Upper lobe of right lung (tissue), 1 donor: ENCODE measurements around the gene ABR. TPM values are rescaled to one million over a fixed set of nuclear protein-coding genes. Genes with fewer than 3 reads are reported as not detected.

Experiments
- ATAC-seq: fragments of 200-7000 bp; cut with Tn5 transposase; one replicate; pipeline ENCODE4 v1.9.1; 2020; ENCODE audit warnings: mild to moderate bottlenecking, moderate library complexity
- DNase-seq: peaks from one replicate; pipeline ENCODE4 v3.0.0-alpha.2; 2020
- H3K27ac ChIP-seq: fragments of 200-600 bp; one replicate; pipeline ENCODE4 v1.8.0; 2022
- H3K27me3 ChIP-seq: fragments of 200-600 bp; one replicate; pipeline ENCODE4 v1.8.0; 2022; ENCODE audit warnings: mild to moderate bottlenecking
- H3K36me3 ChIP-seq: fragments of 200-600 bp; one replicate; pipeline ENCODE4 v1.8.0; 2022
- H3K4me1 ChIP-seq: fragments of 200-600 bp; one replicate; pipeline ENCODE4 v1.8.0; 2022
- H3K4me3 ChIP-seq: fragments of 200-600 bp; one replicate; pipeline ENCODE4 v1.8.0; 2022; ENCODE audit warnings: mild to moderate bottlenecking
- H3K9me3 ChIP-seq: fragments of 200-600 bp; one replicate; pipeline ENCODE4 v1.8.0; 2022
- CTCF ChIP-seq: fragments of 200-600 bp; IDR thresholded peaks from one replicate; pipeline ENCODE4 v1.8.0; 2022; ENCODE audit warnings: antibody characterized with exemption
- intact Hi-C: fragments of 100-400 bp; cut with DNase I; formaldehyde crosslinking; loops from one replicate; pipeline ENCODE4 v1.11.0; 2022
- total RNA-seq: library from RNA; stranded (reverse); fragmentation: NEBNext Ultra II Directional; extraction: Animal tissue kit (Norgen Biotek cat#: 25700); gene quantifications from one replicate; pipeline ENCODE4 v1.2.1, GENCODE V29; 2021
- donor health status: DM: no; HTN: yes; CAD: no; lungs with severe emphysema.

ABR gene
- total RNA-seq, 1 donor from 2014 or later = 185 TPM

DNA sequence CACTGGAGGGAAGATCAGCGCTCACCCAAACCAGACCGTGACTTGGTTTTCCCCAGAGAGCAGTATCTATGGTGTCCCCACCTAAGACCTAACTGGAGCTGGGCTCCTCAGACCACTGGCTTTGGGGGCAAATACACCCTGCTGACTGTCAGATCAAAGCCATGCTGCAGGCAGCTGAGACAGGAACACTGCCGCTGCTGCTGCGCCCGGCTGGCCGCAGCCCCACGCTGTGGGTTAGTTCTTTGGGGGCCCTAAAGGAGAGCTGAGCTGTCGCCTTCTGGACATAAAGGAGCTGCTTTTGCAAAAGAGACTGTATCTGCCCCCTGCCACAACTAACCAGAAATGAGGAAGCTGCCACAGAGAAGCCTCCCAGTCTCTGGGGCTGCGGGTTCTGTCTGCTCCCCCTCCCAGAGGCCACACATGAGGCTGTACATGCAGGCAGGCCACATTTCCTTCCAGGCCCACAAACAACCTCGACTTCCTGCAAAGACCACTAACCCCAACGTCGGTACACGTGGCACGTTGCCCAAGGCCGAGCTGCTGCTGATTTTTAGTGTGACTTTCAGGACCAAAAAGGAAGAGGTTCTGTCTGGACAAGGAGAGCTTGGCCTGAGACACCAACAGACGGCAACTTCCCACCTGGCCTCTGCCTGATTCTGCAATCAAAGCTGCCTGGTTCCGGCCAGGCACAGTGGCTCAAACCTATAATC lies 18.2 kb upstream of the ABR start:
- intact Hi-C loops = no loop called here
- no peaks in the 10 kb centered on the region for H3K9me3 ChIP-seq
- no peak for TF ChIP-seq CTCF
- H3K27me3 ChIP-seq = no peaks in the 10 kb centered on the region
- H3K27ac ChIP-seq = peak overlapping the region; percentile 82
- H3K36me3 ChIP-seq = no peaks in the 10 kb centered on the region
- DNase-seq (peak; percentile 91), ATAC-seq (peak; percentile 91)
- peaks cover 26% of the 10 kb centered on the region for H3K4me1 ChIP-seq
- no peak overlapping the region for H3K4me3 ChIP-seq

GRCh38 chr17:1197379-1197778 lies 17.6 kb upstream of the ABR start:
- Histone ChIP-seq H3K27ac (peak overlapping the region; percentile 82), H3K27me3 (no peaks in the 10 kb centered on the region), H3K36me3 (no peaks in the 10 kb centered on the region), H3K4me3 (no peak overlapping the region), H3K9me3 (no peaks in the 10 kb centered on the region), H3K4me1 (peaks cover 26% of the 10 kb centered on the region)
- no peak for TF ChIP-seq CTCF
- intact Hi-C loops = no loop called here
- DNase-seq (no peak), ATAC-seq (peak; percentile 74)

GRCh38 chr17:1196946-1197345 lies 17.2 kb upstream of the ABR start:
- TF ChIP-seq CTCF = no peak
- H3K9me3 ChIP-seq = no peaks in the 10 kb centered on the region
- peaks cover 26% of the 10 kb centered on the region for H3K4me1 ChIP-seq
- intact Hi-C loops = no loop called here
- no peak overlapping the region for H3K4me3 ChIP-seq
- no peak for ATAC-seq
- no peaks in the 10 kb centered on the region for H3K36me3 ChIP-seq
- no peak for DNase-seq
- no peaks in the 10 kb centered on the region for H3K27me3 ChIP-seq
- H3K27ac ChIP-seq = peak overlapping the region; percentile 82

DNA sequence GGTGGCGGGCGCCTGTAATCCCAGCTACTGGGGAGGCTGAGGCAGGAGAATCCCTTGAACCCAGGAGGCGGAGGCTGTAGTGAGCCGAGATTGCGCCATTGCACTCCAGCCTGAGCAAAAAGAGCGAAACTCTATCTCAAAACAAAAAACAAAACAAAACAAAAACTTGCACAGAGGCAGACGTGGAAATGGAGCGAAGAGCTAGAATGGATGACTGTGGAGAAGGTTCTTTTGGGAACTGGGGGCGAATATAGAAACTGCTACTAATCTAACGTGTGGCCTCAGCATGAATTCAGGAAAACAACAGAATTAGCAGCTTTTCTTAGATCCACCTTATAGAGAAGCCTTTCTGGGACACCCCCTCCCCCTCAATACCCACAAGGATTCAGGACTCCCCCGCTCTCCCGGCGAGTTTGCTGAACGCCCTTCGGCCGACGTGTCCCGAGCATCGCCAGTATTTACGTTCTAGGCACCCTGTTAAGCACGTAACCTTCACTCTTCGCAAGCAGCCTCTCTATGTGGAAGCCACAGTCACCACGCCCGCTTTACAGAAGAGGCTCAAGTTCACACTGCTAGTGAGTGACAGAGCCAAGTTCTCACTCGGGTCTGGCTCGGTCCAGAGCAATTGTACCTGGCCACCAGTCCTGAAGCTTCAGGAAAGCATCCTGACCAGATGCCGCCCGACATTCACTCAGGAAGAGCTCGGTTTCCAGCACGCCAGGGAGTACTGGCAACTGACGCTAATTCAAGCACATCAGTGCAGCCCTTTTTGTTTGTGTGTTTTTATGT lies 13.3 kb upstream of the ABR start:
- intact Hi-C loops = no loop called here
- peaks cover 37% of the 10 kb centered on the region for H3K4me1 ChIP-seq

GRCh38 chr17:1190751-1191331 lies 11.1 kb upstream of the ABR start:
- no peaks in the 10 kb centered on the region for H3K27me3 ChIP-seq
- intact Hi-C loops = no loop called here
- no peaks in the 10 kb centered on the region for H3K36me3 ChIP-seq
- peaks cover 46% of the 10 kb centered on the region for H3K4me1 ChIP-seq
- DNase-seq (no peak), ATAC-seq (no peak)
- no peak overlapping the region for H3K27ac ChIP-seq
- no peaks in the 10 kb centered on the region for H3K9me3 ChIP-seq
- H3K4me3 ChIP-seq = no peak overlapping the region
- TF ChIP-seq CTCF = no peak

More for the DNA sequence above, 13.3 kb upstream of the ABR start:
- Histone ChIP-seq H3K36me3 (no peaks in the 10 kb centered on the region), H3K9me3 (no peaks in the 10 kb centered on the region), H3K27me3 (no peaks in the 10 kb centered on the region), H3K4me3 (no peak overlapping the region), H3K27ac (no peak overlapping the region)
- DNase-seq (no peak), ATAC-seq (no peak)
- TF ChIP-seq CTCF = no peak
